Measurements from ENCODE around the gene PHAX. TPM values are rescaled to one million over a fixed set of nuclear protein-coding genes. Genes with fewer than 3 reads are reported as not detected.
"Not testable (repeated sequence)": the region's sequence is repeated elsewhere in the genome, so short reads cannot be mapped to it uniquely, and the experiment has no call there.

The PHAX gene
- total RNA-seq, 1 donor from 2014 or later = 32.5 TPM

GRCh38 chr5:126656401-126657007, 55.8 kb downstream of the PHAX start:
- DNase-seq (ENCODE audit: low spot score) = no peak

GRCh38 chr5:126658561-126658960, 57.8 kb downstream of the PHAX start:
- DNase-seq (ENCODE audit: low spot score) = no peak

GRCh38 chr5:126659805-126660482, 59.2 kb downstream of the PHAX start:
- no peak for DNase-seq (ENCODE audit: low spot score)

DNA sequence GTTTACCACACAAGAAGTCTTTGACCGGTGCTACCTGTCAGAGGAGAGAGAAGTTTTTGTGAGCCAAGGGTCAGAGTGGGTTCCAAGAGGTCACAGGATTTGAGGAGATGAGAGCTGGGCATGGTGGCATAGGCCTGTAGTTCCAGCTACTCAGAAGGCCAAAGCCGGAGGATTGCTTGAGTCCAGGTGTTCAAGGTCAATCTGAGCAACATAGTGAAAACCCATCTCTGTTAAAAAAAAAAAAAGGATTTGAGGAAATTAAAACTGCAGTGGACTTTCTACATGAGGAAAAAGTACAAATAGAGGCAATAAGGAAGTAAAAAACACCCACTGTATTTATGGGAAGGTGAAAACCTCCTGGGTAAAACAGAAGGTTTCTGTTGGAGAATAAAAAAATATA, 63.8 kb downstream of the PHAX start:
- DNase-seq (ENCODE audit: low spot score) = no peak

- DNase-seq (ENCODE audit: low spot score) = not testable (repeated sequence)
Measured at GRCh38 chr5:126670109-126670508, 69.4 kb downstream of the PHAX start.

DNA sequence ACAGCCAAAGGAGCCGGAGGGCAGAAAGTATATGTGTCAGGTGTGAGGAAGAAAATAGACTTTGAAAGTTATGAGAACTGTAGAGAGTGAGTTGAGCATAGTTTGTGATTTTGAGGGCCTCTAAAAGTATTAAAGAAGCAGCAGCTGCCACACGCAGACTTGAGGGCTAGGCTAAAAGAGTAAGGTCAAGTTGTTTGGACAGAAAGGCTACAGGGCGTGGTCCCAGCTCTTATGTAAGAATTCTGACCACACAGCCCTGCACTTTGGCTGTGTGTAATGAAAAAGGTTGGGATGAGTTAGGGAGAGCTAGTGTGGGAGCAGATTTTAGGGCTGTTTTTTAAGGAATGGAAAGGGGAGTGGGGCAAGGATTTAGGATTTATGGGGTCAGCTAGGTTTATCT, 70.9 kb downstream of the PHAX start:
- not testable (repeated sequence) for DNase-seq (ENCODE audit: low spot score)

GRCh38 chr5:126673477-126673876, 72.7 kb downstream of the PHAX start:
- DNase-seq (ENCODE audit: low spot score) = no peak

DNA sequence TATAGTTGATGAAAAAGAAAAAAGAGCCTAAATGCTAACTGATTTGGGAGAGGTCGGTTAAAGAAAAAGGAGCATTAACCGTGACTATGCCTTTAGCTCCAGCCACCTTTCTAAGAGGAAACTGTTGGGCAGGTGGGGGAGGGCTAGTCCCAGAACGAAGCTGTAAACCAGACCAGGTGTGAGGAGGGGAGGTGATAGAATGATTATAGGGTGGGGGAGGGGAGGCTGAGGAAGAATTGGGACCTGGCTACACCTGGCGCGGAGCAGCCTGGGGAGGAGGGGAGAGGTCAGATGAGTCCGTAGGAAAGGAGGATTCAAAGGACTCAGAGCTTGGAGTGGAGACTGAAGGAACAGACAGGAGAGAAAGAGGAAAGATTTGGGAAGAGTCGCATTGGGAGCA, 73.4 kb downstream of the PHAX start:
- no peak for DNase-seq (ENCODE audit: low spot score)

GRCh38 chr5:126675338-126675737, 74.6 kb downstream of the PHAX start:
- no peak for DNase-seq (ENCODE audit: low spot score)

DNA sequence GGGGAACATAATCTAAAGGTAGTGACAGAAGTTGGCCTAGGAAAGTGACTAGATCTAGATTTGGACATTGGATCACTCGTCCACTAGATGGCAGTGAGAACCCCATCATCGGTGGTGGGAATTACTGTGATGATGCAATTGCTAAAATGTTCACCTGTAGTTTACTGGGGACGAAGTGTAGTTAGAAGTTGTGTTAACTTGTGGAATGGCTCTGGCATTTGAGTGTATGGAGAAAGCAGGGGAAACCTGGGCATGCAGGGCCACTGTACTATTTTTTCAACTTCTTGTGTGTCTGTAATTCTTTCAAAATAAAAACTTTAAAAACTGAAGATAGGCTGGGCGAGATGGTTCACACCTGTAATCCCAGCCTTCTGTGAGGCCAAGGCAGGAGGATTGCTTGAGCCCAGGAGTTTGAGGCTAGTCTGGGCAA, 75.5 kb downstream of the PHAX start:
- DNase-seq (ENCODE audit: low spot score) = no peak

Other genes with a start within 250 kb of the PHAX start
- 10.7 TPM for gene GRAMD2B, start 177.5 kb upstream of the PHAX start, total RNA-seq
- gene ALDH7A1, start 5.7 kb upstream of the PHAX start, total RNA-seq = 25.1 TPM
- gene LMNB1, start 176.2 kb downstream of the PHAX start, total RNA-seq = 6.5 TPM

Measured in mesenteric fat pad (tissue), 1 donor.